ENCODE measurements around the gene CHD9. TPM values are rescaled to one million over a fixed set of nuclear protein-coding genes. Genes with fewer than 3 reads are reported as not detected.
A peak's percentile ranks its signal among the peaks of the same experiment; 100 is the strongest.

CHD9 gene
- polyA plus RNA-seq, 1 donor from 2014 or later: 69.3 TPM

DNA sequence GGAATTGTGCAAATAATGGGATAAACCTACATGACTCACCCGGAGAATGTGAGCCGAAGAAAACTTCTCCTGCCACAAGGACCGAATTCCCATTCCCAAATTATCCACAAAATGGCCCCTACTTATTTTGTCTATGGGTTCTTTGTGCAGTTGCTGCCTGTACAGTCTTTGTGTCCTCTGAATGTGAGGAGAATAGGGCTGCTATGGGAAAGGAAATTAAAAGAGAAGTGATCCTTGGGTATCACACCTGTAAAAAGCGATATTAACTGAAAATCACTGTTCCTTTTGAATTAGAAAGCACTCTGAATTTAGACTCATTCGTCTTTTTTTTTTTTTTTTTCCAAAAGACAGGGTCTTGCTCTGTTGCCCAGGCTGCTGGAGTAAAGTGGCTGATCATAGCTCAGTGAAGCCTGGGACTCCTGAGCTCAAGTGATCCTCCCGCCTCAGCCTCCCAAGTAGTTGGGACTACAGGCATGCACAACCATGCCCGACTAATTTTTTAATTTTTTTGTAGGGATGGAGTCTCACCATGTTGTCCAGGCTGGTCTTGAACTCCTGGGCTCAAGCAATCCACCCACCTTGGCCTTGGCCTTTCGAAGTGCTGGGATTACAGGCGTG is 45.4 kb downstream of the CHD9 start:
- Histone ChIP-seq H2AFZ (ENCODE audit: low read depth, low read length) (peak overlapping the region; percentile 31), H3K9me3 (ENCODE audit: low read length) (no peaks in the 10 kb centered on the region), H3K27ac (ENCODE audit: low read length) (no peak overlapping the region), H3K36me3 (ENCODE audit: insufficient read depth, low read length) (no peaks in the 10 kb centered on the region), H3K9ac (ENCODE audit: low read length) (peak overlapping the region; percentile 3), H3K9me2 (ENCODE audit: insufficient read depth, low read length) (no peaks in the 10 kb centered on the region), H3K4me3 (ENCODE audit: low read length) (peak overlapping the region; percentile 43), H3K4me2 (ENCODE audit: low read length) (no peak overlapping the region), H3K79me2 (replicated peaks; ENCODE audit: insufficient read depth, low read length) (no peaks in the 10 kb centered on the region), H3K27me3 (ENCODE audit: insufficient read depth, low read depth, low read length) (no peaks in the 10 kb centered on the region), H3F3A (ENCODE audit: insufficient read depth, low read length, poor library complexity, severe bottlenecking) (no peaks in the 10 kb centered on the region), H4K20me1 (ENCODE audit: insufficient read depth) (no peaks in the 10 kb centered on the region)
- TF ChIP-seq, protein P1, sequence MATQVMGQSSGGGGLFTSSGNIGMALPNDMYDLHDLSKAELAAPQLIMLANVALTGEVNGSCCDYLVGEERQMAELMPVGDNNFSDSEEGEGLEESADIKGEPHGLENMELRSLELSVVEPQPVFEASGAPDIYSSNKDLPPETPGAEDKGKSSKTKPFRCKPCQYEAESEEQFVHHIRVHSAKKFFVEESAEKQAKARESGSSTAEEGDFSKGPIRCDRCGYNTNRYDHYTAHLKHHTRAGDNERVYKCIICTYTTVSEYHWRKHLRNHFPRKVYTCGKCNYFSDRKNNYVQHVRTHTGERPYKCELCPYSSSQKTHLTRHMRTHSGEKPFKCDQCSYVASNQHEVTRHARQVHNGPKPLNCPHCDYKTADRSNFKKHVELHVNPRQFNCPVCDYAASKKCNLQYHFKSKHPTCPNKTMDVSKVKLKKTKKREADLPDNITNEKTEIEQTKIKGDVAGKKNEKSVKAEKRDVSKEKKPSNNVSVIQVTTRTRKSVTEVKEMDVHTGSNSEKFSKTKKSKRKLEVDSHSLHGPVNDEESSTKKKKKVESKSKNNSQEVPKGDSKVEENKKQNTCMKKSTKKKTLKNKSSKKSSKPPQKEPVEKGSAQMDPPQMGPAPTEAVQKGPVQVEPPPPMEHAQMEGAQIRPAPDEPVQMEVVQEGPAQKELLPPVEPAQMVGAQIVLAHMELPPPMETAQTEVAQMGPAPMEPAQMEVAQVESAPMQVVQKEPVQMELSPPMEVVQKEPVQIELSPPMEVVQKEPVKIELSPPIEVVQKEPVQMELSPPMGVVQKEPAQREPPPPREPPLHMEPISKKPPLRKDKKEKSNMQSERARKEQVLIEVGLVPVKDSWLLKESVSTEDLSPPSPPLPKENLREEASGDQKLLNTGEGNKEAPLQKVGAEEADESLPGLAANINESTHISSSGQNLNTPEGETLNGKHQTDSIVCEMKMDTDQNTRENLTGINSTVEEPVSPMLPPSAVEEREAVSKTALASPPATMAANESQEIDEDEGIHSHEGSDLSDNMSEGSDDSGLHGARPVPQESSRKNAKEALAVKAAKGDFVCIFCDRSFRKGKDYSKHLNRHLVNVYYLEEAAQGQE (IDR thresholded peaks at IDR 0.05; ENCODE audit: borderline replicate concordance): no peak
- TF ChIP-seq MXI1 (conservative IDR thresholded peaks at IDR 0.05; ENCODE audit: poor library complexity, severe bottlenecking) (no peak), EP300 (conservative IDR thresholded peaks at IDR 0.05; ENCODE audit: poor library complexity, severe bottlenecking) (no peak), POLR2AphosphoS5 (IDR thresholded peaks at IDR 0.05) (no peak), SMC3 (conservative IDR thresholded peaks at IDR 0.05; ENCODE audit: poor library complexity) (no peak), TAF1 (IDR thresholded peaks at IDR 0.05; ENCODE audit: low read depth) (no peak), RAD21 (conservative IDR thresholded peaks at IDR 0.05) (no peak)

DNA sequence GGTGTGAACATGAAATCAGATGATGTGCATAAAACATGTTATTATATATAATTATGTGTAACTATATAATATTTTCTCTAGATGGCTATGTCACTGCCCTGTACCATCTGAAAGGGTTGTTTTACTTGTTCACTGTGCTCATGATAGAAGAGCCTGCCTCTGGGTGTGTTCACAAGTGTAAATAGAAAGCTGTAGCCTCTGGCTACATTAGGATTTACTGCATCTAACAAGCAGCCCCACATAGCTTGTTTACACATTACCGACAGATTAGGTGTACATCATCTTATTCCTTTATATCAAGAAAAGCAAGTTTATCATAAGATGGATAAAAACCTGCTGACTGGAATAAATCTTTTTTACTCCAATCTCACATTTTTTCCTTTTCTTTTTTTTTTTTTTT is 46.1 kb downstream of the CHD9 start:
- Histone ChIP-seq H3K36me3 (ENCODE audit: insufficient read depth, low read length) (no peaks in the 10 kb centered on the region), H3K4me3 (ENCODE audit: low read length) (no peak overlapping the region), H3K79me2 (replicated peaks; ENCODE audit: insufficient read depth, low read length) (no peaks in the 10 kb centered on the region), H3K9ac (ENCODE audit: low read length) (no peak overlapping the region), H3K9me3 (ENCODE audit: low read length) (no peaks in the 10 kb centered on the region), H2AFZ (ENCODE audit: low read depth, low read length) (no peak overlapping the region), H3F3A (ENCODE audit: insufficient read depth, low read length, poor library complexity, severe bottlenecking) (no peaks in the 10 kb centered on the region), H3K4me2 (ENCODE audit: low read length) (no peak overlapping the region), H3K27ac (ENCODE audit: low read length) (no peak overlapping the region), H3K27me3 (ENCODE audit: insufficient read depth, low read depth, low read length) (no peaks in the 10 kb centered on the region), H4K20me1 (ENCODE audit: insufficient read depth) (no peaks in the 10 kb centered on the region), H3K9me2 (ENCODE audit: insufficient read depth, low read length) (no peaks in the 10 kb centered on the region)
- TF ChIP-seq TAF1 (IDR thresholded peaks at IDR 0.05; ENCODE audit: low read depth): no peak
- TF ChIP-seq SMC3 (conservative IDR thresholded peaks at IDR 0.05; ENCODE audit: poor library complexity): no peak
- TF ChIP-seq EP300 (conservative IDR thresholded peaks at IDR 0.05; ENCODE audit: poor library complexity, severe bottlenecking): no peak
- no peak for TF ChIP-seq POLR2AphosphoS5 (IDR thresholded peaks at IDR 0.05)
- TF ChIP-seq MXI1 (conservative IDR thresholded peaks at IDR 0.05; ENCODE audit: poor library complexity, severe bottlenecking): no peak
- TF ChIP-seq, protein P2, sequence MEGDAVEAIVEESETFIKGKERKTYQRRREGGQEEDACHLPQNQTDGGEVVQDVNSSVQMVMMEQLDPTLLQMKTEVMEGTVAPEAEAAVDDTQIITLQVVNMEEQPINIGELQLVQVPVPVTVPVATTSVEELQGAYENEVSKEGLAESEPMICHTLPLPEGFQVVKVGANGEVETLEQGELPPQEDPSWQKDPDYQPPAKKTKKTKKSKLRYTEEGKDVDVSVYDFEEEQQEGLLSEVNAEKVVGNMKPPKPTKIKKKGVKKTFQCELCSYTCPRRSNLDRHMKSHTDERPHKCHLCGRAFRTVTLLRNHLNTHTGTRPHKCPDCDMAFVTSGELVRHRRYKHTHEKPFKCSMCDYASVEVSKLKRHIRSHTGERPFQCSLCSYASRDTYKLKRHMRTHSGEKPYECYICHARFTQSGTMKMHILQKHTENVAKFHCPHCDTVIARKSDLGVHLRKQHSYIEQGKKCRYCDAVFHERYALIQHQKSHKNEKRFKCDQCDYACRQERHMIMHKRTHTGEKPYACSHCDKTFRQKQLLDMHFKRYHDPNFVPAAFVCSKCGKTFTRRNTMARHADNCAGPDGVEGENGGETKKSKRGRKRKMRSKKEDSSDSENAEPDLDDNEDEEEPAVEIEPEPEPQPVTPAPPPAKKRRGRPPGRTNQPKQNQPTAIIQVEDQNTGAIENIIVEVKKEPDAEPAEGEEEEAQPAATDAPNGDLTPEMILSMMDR (IDR thresholded peaks at IDR 0.05; ENCODE audit: poor library complexity, severe bottlenecking): no peak
- TF ChIP-seq, protein P1 (IDR thresholded peaks at IDR 0.05; ENCODE audit: borderline replicate concordance): no peak
- no peak for TF ChIP-seq EZH2 (IDR thresholded peaks at IDR 0.05; ENCODE audit: borderline replicate concordance, insufficient read depth, low read length, poor library complexity, severe bottlenecking)
- TF ChIP-seq RAD21 (conservative IDR thresholded peaks at IDR 0.05): no peak

Measured in neural cell (in vitro differentiated cells).